AML-193 (cell line): ENCODE results near the gene OR2L2.
"Not testable (repeated sequence)": the region's sequence is repeated elsewhere in the genome, so short reads cannot be mapped to it uniquely, and the experiment has no call there.

Source experiments
- DNase-seq, 2 experiments: peaks; one replicate each; lab custom pipeline; 2025; lab: John Stamatoyannopoulos, UW

The OR2L2 gene

GRCh38 chr1:248029770-248030169 lies at the start of gene OR2L2:
Gene OR2L2 (plus strand): TSS chr1:248030070. CDS start chr1:248038268, 8,198 bp downstream.
- DNase-seq: no peak

- DNase-seq: no peak
Observed at GRCh38 chr1:247992986-247993385, 36.9 kb upstream of the OR2L2 start.

GRCh38 chr1:247998811-247999210 lies 31.1 kb upstream of the OR2L2 start:
- DNase-seq: no peak

GRCh38 chr1:248000169-248000568 lies 29.7 kb upstream of the OR2L2 start:
- DNase-seq: no peak

- no peak for DNase-seq
Observed at GRCh38 chr1:248007778-248008177, 22.1 kb upstream of the OR2L2 start.

GRCh38 chr1:248009681-248010080 lies 20.2 kb upstream of the OR2L2 start:
- no peak for DNase-seq

- DNase-seq: no peak
Observed at GRCh38 chr1:248013229-248013710, 16.6 kb upstream of the OR2L2 start, which contains the start of gene OR2L5. Gene OR2L5 (plus strand): TSS chr1:248013660. CDS start chr1:248021948, 8,288 bp downstream.

- DNase-seq: no peak
Observed at GRCh38 chr1:248015803-248016202, 14.1 kb upstream of the OR2L2 start.

- no peak for DNase-seq
Observed at GRCh38 chr1:248045209-248045608, 15.3 kb downstream of the OR2L2 start.

- DNase-seq: no peak
Observed at GRCh38 chr1:248046536-248046935, 16.7 kb downstream of the OR2L2 start, which contains the start of gene OR2L3. Gene OR2L3 (plus strand): TSS chr1:248046836. CDS start chr1:248060682, 13,846 bp downstream.

- DNase-seq: no peak
Observed at GRCh38 chr1:248047008-248047407, 17.1 kb downstream of the OR2L2 start.

- DNase-seq: no peak
Observed at GRCh38 chr1:248054671-248055070, 24.8 kb downstream of the OR2L2 start.

GRCh38 chr1:248055261-248055660 lies 25.4 kb downstream of the OR2L2 start:
- no peak for DNase-seq

- DNase-seq: no peak
Observed at GRCh38 chr1:248065071-248065470, 35.2 kb downstream of the OR2L2 start.

GRCh38 chr1:248065604-248066003 lies 35.7 kb downstream of the OR2L2 start:
- no peak for DNase-seq

GRCh38 chr1:248083864-248084263 lies 54.0 kb downstream of the OR2L2 start:
- DNase-seq: not testable (repeated sequence)
